ENCODE measurements around the gene MYOD1. TPM values are rescaled to one million over a fixed set of nuclear protein-coding genes. Genes with fewer than 3 reads are reported as not detected.

MYOD1 gene
- total and polyA plus RNA-seq, 2 of the 13 experiments (the other 11 are each of a cell fraction or from before 2014, with no cell fraction given): not detected

DNA sequence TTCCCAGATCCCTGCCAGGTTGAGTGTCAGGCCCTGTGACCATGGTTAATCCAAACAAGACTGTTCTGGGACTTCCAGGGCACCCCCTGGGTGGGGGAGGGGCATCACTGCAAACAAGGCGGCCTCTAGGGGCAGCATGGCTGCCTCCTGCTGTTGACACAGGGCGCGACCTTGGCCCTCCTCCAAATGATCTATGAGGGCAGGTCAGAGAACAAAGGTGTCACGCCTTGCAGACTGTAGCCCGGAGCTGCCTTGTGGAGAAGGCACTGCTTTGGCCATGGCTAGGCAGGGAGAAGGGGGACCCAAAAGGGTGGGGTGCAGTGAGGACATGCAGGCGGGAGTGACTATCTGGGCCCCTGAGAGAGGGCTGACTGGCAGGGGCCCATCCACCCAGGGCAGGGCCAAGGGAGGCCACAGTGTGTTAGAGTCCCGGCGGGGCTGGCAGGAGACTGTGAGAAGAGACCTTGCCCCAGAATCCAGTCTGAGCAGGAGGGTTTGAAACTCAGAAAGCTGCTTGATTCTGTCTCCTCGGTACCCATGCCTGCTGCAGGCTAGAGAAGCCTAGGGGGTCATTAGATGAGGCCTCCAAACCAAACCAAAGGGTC lies 50.8 kb downstream of the MYOD1 start (continued):
- peak; percentile 97 for TF ChIP-seq GATAD2A (CRISPR knock-in tag; IDR thresholded peaks at IDR 0.05)
- TF ChIP-seq, protein P1, sequence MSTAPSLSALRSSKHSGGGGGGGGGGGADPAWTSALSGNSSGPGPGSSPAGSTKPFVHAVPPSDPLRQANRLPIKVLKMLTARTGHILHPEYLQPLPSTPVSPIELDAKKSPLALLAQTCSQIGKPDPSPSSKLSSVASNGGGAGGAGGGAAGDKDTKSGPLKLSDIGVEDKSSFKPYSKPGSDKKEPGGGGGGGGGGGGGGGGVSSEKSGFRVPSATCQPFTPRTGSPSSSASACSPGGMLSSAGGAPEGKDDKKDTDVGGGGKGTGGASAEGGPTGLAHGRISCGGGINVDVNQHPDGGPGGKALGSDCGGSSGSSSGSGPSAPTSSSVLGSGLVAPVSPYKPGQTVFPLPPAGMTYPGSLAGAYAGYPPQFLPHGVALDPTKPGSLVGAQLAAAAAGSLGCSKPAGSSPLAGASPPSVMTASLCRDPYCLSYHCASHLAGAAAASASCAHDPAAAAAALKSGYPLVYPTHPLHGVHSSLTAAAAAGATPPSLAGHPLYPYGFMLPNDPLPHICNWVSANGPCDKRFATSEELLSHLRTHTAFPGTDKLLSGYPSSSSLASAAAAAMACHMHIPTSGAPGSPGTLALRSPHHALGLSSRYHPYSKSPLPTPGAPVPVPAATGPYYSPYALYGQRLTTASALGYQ (CRISPR knock-in tag; IDR thresholded peaks at IDR 0.05): peak; percentile 92; the same call in 1 of the 2 replicates
- TF ChIP-seq ZSCAN22 (CRISPR knock-in tag; IDR thresholded peaks at IDR 0.05): no peak
- TF ChIP-seq, protein P2, sequence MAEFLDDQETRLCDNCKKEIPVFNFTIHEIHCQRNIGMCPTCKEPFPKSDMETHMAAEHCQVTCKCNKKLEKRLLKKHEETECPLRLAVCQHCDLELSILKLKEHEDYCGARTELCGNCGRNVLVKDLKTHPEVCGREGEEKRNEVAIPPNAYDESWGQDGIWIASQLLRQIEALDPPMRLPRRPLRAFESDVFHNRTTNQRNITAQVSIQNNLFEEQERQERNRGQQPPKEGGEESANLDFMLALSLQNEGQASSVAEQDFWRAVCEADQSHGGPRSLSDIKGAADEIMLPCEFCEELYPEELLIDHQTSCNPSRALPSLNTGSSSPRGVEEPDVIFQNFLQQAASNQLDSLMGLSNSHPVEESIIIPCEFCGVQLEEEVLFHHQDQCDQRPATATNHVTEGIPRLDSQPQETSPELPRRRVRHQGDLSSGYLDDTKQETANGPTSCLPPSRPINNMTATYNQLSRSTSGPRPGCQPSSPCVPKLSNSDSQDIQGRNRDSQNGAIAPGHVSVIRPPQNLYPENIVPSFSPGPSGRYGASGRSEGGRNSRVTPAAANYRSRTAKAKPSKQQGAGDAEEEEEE (CRISPR knock-in tag; IDR thresholded peaks at IDR 0.05; ENCODE audit: borderline replicate concordance): peak; percentile 87; the same call in 1 of the 2 replicates
- TF ChIP-seq ZNF780A (CRISPR knock-in tag; IDR thresholded peaks at IDR 0.05): peak; percentile 89
- peak; percentile 96 for TF ChIP-seq KDM3A (CRISPR knock-in tag; IDR thresholded peaks at IDR 0.05; ENCODE audit: low read depth)
- no peak for TF ChIP-seq ZNF260 (CRISPR knock-in tag; IDR thresholded peaks at IDR 0.05; ENCODE audit: borderline replicate concordance, low read depth)
- no peak for TF ChIP-seq HOXA7 (CRISPR knock-in tag; IDR thresholded peaks at IDR 0.05)
- TF ChIP-seq RNF2 (conservative IDR thresholded peaks at IDR 0.05; ENCODE audit: low read depth): no peak
- TF ChIP-seq, protein P3, sequence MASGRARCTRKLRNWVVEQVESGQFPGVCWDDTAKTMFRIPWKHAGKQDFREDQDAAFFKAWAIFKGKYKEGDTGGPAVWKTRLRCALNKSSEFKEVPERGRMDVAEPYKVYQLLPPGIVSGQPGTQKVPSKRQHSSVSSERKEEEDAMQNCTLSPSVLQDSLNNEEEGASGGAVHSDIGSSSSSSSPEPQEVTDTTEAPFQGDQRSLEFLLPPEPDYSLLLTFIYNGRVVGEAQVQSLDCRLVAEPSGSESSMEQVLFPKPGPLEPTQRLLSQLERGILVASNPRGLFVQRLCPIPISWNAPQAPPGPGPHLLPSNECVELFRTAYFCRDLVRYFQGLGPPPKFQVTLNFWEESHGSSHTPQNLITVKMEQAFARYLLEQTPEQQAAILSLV (CRISPR knock-in tag; IDR thresholded peaks at IDR 0.05; ENCODE audit: borderline replicate concordance): 0 out of 2 replicates have a peak, but pooled peaks have one; percentile 78
- TF ChIP-seq U2AF1 (optimal IDR thresholded peaks at IDR 0.05; ENCODE audit: low read depth, low read length): no peak
- TF ChIP-seq SIN3A (IDR thresholded peaks at IDR 0.05; ENCODE audit: borderline replicate concordance, low read depth, low read length): no peak; the same call in 1 of the 2 replicates
- TF ChIP-seq ZNF232 (CRISPR knock-in tag; IDR thresholded peaks at IDR 0.05; ENCODE audit: borderline replicate concordance): peak; percentile 57; the same call in 1 of the 2 replicates
- no peak for TF ChIP-seq HNRNPUL1 (IDR thresholded peaks at IDR 0.05; ENCODE audit: low read depth, low read length)
- TF ChIP-seq MZF1 (CRISPR knock-in tag; IDR thresholded peaks at IDR 0.05; ENCODE audit: borderline replicate concordance): no peak
- peak; percentile 68 for TF ChIP-seq GABPB1 (CRISPR knock-in tag; IDR thresholded peaks at IDR 0.05)
- TF ChIP-seq, protein P4, sequence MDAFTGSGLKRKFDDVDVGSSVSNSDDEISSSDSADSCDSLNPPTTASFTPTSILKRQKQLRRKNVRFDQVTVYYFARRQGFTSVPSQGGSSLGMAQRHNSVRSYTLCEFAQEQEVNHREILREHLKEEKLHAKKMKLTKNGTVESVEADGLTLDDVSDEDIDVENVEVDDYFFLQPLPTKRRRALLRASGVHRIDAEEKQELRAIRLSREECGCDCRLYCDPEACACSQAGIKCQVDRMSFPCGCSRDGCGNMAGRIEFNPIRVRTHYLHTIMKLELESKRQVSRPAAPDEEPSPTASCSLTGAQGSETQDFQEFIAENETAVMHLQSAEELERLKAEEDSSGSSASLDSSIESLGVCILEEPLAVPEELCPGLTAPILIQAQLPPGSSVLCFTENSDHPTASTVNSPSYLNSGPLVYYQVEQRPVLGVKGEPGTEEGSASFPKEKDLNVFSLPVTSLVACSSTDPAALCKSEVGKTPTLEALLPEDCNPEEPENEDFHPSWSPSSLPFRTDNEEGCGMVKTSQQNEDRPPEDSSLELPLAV (CRISPR knock-in tag; conservative IDR thresholded peaks at IDR 0.05; ENCODE audit: low read depth): no peak
- no peak for TF ChIP-seq ZNF713 (CRISPR knock-in tag; IDR thresholded peaks at IDR 0.05)
- peak; percentile 95 for TF ChIP-seq RARA (CRISPR knock-in tag; IDR thresholded peaks at IDR 0.05)
- TF ChIP-seq, protein P5, sequence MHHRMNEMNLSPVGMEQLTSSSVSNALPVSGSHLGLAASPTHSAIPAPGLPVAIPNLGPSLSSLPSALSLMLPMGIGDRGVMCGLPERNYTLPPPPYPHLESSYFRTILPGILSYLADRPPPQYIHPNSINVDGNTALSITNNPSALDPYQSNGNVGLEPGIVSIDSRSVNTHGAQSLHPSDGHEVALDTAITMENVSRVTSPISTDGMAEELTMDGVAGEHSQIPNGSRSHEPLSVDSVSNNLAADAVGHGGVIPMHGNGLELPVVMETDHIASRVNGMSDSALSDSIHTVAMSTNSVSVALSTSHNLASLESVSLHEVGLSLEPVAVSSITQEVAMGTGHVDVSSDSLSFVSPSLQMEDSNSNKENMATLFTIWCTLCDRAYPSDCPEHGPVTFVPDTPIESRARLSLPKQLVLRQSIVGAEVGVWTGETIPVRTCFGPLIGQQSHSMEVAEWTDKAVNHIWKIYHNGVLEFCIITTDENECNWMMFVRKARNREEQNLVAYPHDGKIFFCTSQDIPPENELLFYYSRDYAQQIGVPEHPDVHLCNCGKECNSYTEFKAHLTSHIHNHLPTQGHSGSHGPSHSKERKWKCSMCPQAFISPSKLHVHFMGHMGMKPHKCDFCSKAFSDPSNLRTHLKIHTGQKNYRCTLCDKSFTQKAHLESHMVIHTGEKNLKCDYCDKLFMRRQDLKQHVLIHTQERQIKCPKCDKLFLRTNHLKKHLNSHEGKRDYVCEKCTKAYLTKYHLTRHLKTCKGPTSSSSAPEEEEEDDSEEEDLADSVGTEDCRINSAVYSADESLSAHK (CRISPR knock-in tag; IDR thresholded peaks at IDR 0.05; ENCODE audit: borderline replicate concordance): no peak
- TF ChIP-seq, protein P6, sequence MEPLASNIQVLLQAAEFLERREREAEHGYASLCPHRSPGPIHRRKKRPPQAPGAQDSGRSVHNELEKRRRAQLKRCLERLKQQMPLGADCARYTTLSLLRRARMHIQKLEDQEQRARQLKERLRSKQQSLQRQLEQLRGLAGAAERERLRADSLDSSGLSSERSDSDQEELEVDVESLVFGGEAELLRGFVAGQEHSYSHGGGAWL (CRISPR knock-in tag; IDR thresholded peaks at IDR 0.05): peak; percentile 76; the same call in 1 of the 2 replicates
